IMR-90 (cell line): ENCODE measurements around the gene ARAP1. TPM values are rescaled to one million over a fixed set of nuclear protein-coding genes. Genes with fewer than 3 reads are reported as not detected.

Source experiments
- ELK1 ChIP-seq: fragments of 150-350 bp; IDR thresholded peaks from 2 replicates; pipeline ENCODE4 v1.6.1; 2016; ENCODE audit warnings: low read depth, mild to moderate bottlenecking, low read length, moderate library complexity, borderline replicate concordance
- POLR2A ChIP-seq: IDR thresholded peaks from 2 replicates; pipeline ENCODE4 v1.6.1; 2012; ENCODE audit warnings: mild to moderate bottlenecking, low read depth, low read length
- RAD21 ChIP-seq: IDR thresholded peaks from 2 replicates; pipeline ENCODE4 v1.6.1; 2012; ENCODE audit warnings: low read length, improper control_type of control experiment
- RFX5 ChIP-seq: IDR thresholded peaks from 2 replicates; pipeline ENCODE4 v1.8.0; 2012; ENCODE audit warnings: low read depth, mild to moderate bottlenecking, low read length, moderate library complexity
- polyA plus RNA-seq, 3 experiments: library from polyadenylated mRNA; depleted of rRNA; stranded (reverse); fragments of >200 nt; gene quantifications; 2 replicates each; pipeline ENCODE4 v1.2.3, GENCODE V29; 2012; ENCODE audit warnings: low replicate concordance in 1 of 3
- total RNA-seq: library from RNA; depleted of rRNA; stranded (reverse); fragments of >200 nt; gene quantifications from 2 replicates; pipeline ENCODE4 v1.2.3, GENCODE V29; 2012

The ARAP1 gene
- total and polyA plus RNA-seq, 2 of the 4 experiments (the other 2 are of a cell fraction) = 37.6 to 63.1 TPM

GRCh38 chr11:72793425-72794367, 41.5 kb upstream of the ARAP1 start, which contains the start of gene STARD10 (continued):
- TF ChIP-seq ELK1 = no peak
- no peak; the same call in 1 of the 2 replicates for TF ChIP-seq POLR2A
- TF ChIP-seq RAD21 = peak; percentile 61; the same call in 1 of the 2 replicates
- TF ChIP-seq RFX5 = no peak
